A673 (cell line): Measurements from ENCODE around the gene CARMIL1.

Experiments
- CTCF ChIP-seq: fragments of 300-800, 200-600 bp; sonication (generic); conservative IDR thresholded peaks from 2 replicates; pipeline ENCODE4 v1.5.1; 2017; ENCODE audit warnings: low read depth, mild to moderate bottlenecking, antibody characterized with exemption, low read length, moderate library complexity, mixed read lengths
- EZH2 ChIP-seq: fragments of 200-600 bp; sonication (generic); IDR thresholded peaks from 2 replicates; pipeline ENCODE4 v1.6.1; 2017; ENCODE audit warnings: borderline replicate concordance, low read depth, mild to moderate bottlenecking, mixed read lengths, antibody characterized with exemption, low read length; ENCODE audit not compliant: poor library complexity, severe bottlenecking

- TF ChIP-seq CTCF (no peak), EZH2 (no peak)
Measured at GRCh38 chr6:25453288-25453687, 174.1 kb downstream of the CARMIL1 start.
